HTERT RPE-1 (cell line): Measurements from ENCODE around the gene ATP5PD.
"Not testable (repeated sequence)": the region's sequence is repeated elsewhere in the genome, so short reads cannot be mapped to it uniquely, and the experiment has no call there.

ENCODE experiments used
- in situ Hi-C: fragments of 300-500 bp; cut with MboI; formaldehyde crosslinking; loops from 4 replicates; pipeline ENCODE4 v1.14.3; 2020; ENCODE audit warnings: low sequenced_read_pairs

ATP5PD gene

DNA sequence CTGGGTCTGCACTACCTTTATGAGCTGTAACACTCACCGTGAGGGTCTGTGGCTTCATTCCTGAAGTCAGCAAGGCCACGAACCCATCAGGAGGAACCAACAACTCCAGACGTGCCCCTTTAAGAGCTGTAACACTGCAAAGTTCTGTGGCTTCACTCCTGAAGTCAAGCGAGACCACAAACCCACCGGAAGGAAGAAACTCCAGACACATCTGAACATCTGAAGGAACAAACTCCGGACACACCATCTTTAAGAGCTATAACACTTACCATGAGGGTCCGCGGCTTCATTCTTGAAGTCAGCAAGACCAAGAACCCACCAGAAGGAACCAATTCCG lies 21.4 kb downstream of the ATP5PD start:
- in situ Hi-C loops, result not testable (repeated sequence)

DNA sequence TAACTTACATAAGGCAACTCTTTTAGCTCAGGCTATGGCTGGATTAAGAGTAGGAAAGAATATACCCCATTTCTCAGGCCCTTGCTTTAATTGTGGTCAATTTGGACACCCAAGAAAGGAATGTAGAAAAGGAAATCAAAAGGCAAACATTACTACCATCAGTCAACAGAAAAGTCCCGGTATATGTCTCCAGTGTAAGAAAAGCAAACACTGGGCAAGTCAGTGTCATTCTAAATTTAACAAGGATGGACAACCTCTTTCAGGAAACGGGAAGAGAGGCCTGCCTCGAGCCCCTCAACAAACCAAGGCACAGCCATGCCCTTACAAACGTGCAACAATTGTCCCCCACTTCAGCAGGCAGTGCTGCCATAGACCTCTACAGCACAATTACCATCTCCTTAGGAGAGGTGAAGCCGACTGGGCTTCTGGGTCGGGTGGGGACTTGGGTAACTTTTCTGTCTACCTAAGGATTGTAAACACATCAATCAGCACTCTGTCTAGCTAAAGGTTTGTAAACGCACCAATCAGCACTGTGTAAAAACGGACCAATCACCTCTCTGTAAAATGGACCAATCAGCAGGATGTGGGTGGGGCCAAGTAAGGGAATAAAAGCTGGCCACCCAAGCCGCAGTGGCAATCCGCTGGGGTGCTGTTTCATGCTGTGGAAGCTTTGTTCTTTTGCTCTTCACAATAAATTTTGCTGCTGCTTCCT lies 21.9 kb downstream of the ATP5PD start:
- in situ Hi-C loops, result no loop called here

GRCh38 chr17:75020331-75021110 lies 26.2 kb downstream of the ATP5PD start:
- in situ Hi-C loops, result no loop called here

GRCh38 chr17:75019710-75020109 lies 27.1 kb downstream of the ATP5PD start:
- in situ Hi-C loops, result no loop called here

- in situ Hi-C loops, result no loop called here
Observed at GRCh38 chr17:75019146-75019545, 27.6 kb downstream of the ATP5PD start.

GRCh38 chr17:75013092-75013559 lies 33.6 kb downstream of the ATP5PD start:
- in situ Hi-C loops, result no loop called here

- in situ Hi-C loops, result no loop called here
Observed at GRCh38 chr17:75012346-75013091, 34.2 kb downstream of the ATP5PD start, which contains the start of gene MRPL58. Gene MRPL58, plus strand, starts transcription at chr17:75012670. Its CDS starts 17 bp downstream, at chr17:75012687.

DNA sequence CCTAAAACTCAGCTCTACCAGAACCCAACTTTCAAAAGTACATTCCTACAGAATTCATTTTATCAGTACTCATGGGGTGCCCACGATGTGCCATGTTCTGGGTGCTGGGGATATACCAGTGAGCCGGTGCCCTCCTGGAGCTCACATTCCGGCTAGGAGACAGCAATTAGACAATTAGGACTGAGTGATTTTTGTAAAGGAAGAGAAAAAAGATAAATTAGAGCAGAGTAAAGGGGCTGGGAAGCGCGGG lies 34.7 kb downstream of the ATP5PD start:
- in situ Hi-C loops, result no loop called here

GRCh38 chr17:75011401-75012095 lies 35.2 kb downstream of the ATP5PD start:
- in situ Hi-C loops, result no loop called here

GRCh38 chr17:75010683-75011400 lies 35.9 kb downstream of the ATP5PD start:
- in situ Hi-C loops, result no loop called here

DNA sequence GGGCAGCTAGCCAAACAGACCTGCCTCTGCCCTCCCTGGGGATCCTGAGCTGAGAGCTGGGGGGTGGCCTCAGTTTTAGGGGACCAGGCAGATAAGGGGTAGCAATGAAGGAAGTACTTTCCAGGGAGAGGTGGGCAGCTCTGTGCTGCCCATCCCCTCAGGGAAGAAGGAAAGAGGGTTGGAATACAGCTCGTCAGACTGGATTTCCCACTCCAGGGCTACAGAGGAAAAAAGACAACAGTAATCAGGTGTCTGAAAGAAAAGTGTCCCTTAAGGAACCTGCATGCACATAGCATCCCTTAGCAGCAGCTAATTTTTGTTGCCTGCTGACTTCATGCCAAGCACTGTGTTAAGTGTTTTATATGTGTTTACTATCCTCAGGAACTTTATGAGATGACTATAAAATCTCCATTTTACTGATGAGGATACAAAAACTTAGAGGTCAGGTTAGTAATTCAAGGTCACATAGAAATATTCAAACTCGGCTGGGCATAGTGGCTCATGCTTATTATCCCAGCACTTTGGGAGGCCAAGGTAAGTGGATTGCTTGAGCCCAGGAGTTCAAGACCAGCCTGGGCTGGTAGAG lies 37.5 kb downstream of the ATP5PD start:
- in situ Hi-C loops, result no loop called here

DNA sequence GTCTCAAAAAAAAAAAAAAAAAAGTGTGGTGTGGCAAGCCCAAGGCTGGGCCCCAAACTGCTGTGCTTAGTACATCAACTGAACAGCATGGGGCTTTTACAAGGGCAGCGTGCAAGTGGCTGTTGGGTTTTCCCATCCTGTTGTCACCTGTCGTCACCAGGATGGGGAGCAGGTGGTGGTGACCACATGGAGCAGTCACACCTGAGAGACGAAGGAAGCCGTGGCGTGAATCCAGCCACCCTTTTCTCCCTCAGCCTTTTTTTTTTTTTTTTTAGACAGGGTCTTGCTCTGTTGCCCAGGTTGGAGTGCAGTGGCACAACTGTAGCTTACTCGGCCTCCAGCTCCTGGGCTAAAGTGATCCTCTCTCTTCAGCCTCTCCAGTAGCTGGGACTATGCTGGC lies 38.4 kb downstream of the ATP5PD start:
- in situ Hi-C loops, result no loop called here

GRCh38 chr17:75006653-75007052 lies 40.1 kb downstream of the ATP5PD start:
- in situ Hi-C loops, result no loop called here

DNA sequence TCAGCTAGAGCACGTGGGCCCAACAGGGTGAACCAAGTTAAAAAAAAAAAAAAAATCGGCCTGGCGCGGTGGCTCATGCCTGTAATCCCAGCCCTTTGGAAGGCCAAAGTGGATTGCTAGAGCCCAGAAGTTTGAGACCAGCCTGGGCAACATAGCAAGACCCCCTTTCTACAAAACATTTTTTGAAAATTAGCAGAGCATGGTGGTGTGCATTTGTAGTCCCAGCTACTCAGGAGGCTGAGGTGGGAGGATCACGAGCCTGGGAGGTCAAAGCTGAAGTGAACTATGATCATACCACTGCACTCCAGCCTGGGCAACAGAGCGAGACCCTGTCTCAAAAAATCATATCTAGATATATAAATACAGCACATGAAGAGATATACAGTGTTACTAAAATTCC lies 40.7 kb downstream of the ATP5PD start:
- in situ Hi-C loops, result not testable (repeated sequence)

GRCh38 chr17:75005291-75005690 lies 41.5 kb downstream of the ATP5PD start:
- in situ Hi-C loops, result no loop called here

GRCh38 chr17:75004371-75004770 lies 42.4 kb downstream of the ATP5PD start:
- in situ Hi-C loops, result no loop called here

GRCh38 chr17:75003957-75004355 lies 42.8 kb downstream of the ATP5PD start:
- in situ Hi-C loops, result no loop called here

DNA sequence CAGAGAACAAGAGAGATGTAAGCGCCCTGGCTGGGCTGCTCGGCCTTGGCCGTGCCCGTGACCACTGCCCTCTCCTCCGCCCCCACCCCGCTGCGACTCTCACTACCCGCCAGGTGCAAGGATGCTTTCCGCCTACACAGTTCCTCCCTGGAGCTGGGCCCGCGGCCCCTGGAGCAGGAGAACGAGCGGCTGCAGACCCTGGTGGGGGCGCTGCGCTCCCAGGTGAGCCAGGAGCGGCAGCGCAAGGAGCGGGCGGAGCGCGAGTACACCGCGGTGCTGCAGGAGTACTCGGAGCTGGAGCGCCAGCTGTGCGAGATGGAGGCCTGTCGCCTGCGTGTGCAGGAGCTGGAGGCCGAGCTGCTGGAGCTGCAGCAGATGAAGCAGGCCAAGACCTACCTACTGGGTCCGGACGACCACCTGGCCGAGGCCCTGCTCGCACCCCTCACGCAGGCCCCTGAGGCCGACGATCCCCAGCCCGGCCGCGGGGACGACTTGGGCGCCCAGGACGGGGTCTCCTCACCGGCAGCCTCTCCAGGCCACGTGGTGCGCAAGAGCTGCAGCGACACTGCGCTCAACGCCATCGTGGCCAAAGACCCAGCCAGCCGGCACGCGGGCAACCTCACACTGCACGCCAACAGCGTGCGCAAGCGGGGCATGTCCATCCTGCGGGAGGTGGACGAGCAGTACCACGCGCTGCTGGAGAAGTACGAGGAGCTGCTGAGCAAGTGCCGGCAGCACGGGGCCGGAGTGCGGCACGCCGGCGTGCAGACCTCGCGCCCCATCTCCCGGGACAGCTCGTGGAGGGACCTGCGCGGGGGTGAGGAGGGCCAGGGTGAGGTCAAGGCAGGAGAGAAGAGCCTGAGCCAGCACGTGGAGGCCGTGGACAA lies 43.5 kb downstream of the ATP5PD start:
- in situ Hi-C loops, result no loop called here
